Hematopoietic multipotent progenitor cell treated with erythropoietin and hydrocortisone succinate and interleukin-3 and kit ligand, for 8 days (in vitro differentiated cells): ENCODE data around the gene PIGL.

Experiments
- DNase-seq: peaks from one replicate; pipeline ENCODE4 v3.0.0-alpha.2; 2015

PIGL gene

DNA sequence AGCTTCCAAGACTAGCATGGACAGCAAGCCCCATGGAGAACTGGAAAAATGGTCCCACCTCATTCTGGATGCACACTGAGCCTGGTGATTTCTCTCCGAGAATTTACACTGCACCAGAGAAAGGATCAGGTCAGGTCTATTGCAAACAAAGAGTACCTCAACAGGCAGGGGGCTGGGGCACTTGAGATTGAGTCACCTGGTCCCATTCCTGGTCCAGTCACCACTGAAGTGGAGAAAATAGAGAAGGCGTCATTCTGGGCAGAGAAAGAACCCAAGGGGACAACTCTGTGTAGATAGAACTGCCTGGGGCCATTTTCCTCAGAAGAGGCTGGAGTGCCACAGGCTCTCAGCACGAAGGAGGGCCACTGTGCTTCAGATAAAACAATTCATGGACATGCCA, 97.8 kb downstream of the PIGL start:
- no peak for DNase-seq

DNA sequence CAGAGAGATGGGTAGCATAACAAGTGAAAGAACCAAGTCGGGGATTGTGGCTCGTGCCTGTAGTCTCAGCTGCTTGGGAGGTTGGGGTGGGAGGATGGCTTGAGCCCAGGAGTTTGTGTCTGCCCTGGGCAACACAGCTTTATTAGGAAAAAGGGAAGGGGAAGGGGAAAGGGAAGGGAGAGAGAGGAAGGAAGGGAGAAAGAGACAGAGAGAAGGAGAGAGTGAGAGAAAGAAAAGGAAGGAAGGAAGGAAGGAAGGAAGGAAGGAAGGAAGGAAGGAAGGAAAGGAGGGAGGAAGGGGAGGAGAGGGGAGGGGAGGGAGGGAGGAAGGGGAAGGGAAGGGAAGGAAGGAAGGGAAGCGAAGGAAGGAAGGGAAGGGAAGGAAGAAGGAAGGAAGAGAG, 103.0 kb downstream of the PIGL start:
- no peak for DNase-seq

DNA sequence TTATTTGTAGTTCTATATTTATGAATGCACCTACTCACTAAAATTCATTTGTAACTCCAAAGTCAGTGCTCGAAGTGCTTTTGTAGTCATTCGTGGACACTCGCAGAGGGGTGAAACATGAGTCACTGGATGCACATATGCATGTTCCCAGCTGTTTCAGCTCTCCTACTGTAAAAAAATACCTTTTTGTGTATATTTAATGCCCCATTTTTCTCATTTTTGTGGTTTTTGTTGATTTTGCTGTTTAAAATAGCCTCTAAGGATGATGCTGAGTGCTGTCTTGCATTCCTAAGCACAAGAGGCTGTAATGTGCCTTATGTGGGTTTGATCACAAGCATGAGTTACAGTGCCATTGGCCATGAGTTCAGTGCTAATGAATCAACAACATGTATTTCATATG, 105.6 kb downstream of the PIGL start:
- no peak for DNase-seq

DNA sequence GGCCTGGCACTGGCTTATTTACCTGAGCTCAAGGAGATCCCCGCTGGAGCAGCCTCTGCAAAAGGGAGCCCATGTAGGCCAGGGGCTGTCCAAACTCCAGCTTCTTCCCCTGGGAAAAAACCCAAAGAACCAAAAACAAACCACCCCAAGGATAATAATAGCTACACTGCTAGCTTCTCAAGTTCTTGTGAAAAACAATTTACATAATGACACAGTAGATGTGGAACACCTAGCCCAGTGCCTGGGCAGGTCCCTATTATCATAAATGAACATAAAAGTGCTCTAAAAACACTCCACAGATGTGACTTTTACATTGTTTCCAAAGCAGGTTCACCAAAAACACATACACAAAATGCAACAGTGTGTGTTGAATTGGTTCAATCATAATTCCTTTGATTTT, 109.0 kb downstream of the PIGL start:
- no peak for DNase-seq

DNA sequence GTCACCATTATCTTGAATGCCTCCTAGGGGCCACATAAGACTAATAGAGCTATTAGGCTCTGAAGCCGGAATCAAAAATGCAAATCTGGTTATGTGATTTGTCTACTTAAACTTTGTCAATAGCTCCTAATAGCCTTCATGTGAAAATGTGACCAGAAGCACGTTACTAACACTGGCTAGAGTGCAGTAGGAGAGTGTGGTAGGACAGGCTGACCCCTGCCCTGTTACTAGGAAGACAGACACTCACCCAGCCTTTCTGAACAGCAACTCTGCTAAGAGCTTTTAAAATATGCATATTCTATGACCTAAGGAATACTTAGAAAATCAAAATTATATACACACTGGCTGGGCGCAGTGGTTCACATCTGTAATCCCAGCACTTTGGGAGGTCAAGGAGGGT, 110.0 kb downstream of the PIGL start:
- no peak for DNase-seq

DNA sequence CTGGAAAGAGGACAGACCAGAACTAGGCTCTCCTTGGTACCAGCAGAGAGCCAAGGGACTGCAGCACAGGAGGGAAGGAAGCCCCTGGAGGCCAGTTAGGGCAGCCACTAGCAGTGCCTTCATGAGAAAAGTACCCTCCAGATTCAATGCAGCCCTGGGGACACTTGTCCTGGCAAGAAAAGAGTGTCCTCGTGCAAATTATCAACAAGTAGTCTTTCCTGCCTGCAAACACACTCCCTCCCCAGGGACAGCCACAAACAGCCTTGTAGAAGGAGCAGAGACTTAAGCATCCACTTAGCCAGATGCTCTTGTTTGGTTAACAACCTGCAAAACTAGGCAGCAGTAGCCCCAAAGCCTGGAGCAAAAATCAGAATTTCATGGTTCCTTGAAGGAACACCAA, 112.0 kb downstream of the PIGL start:
- DNase-seq = no peak

DNA sequence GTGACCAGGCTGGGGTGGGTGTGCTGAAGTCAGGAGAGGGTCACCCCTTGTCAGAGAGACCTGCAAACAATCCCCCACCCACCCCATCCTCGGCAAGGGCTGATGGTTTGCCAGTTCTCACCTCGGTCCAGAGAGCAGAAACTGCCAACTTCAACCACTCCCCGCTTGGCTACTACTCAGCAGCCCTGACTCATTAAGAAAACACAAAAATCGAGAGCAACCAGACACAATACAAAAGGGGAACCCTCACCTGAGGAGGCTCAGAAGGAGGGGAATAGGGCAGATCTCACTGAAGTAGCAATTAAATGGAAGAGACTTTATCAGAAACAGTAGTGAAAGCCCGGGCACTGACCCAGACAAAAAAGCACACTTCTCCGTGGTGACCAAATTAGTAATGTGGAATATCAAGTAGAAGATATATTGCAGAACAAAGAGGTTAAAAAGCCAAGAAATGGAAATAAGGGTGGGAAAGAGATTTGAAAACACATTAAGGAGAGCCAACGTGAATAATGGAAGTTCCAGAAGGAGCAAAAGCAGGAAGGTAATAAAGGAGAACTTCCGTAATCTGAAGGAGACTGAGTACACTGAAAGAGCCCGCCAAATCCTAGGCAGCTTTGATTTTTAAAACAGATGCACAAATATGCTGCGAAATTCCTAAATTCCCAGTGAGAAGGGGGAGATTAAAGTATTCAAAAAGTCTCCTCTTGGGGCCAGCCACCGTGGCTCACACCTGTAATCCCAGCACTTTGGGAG, 112.7 kb downstream of the PIGL start:
- no peak for DNase-seq

DNA sequence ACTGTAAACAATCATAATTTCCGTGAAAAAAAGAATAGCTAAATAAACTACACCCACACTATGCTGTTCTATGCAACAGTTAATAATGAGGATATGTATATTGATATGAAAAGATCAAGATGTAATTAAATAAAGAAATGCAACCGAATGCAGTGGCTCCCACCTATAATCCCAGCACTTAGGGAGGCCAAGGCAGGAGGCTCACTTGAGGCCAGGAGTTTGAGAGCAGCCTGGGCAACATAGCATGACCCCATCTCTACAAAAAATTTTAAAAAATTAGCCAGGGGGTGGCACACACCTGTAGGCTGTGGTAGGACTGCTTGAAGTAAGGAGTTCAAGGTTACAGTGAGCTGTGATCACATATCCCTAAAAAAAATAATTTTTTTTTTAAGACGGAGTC, 121.4 kb downstream of the PIGL start:
- DNase-seq = no peak

DNA sequence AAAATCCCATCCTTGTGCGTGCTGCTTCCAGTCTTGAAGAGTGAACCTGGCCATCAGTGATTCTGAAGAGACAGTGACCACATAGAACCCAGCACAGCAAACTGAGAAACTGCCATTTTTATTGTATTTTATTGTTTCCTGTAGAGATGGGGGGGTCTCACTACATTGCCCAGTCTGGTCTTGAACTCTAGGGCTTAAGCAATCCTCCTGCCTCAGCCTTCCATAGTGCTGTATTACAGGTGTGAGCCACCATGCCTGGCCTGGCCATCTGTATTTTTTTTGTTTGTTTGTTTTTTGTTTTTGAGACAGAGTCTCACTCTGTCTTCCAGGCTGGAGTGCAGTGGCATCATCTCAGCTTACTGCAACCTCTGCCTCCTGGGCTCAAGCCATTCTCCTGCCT, 122.4 kb downstream of the PIGL start:
- no peak for DNase-seq

DNA sequence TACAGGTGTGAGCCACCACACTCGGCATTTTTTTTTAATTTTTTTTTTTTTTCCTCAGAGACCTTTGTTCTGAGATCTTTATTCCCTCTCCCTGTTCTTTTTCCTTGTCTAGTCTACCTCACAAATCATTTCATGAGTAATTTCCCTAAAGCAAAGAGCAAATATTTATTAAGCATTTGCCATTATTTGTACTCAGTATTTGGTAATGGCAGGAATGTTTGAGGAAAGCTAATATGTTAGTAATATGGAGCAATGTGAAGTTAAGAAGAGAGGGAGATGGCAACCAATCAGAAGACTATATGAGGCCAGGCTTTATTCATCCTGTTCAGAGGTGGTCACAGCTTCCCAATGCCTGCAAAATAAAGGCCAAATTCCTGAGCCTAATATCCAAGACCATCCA, 122.9 kb downstream of the PIGL start:
- no peak for DNase-seq

DNA sequence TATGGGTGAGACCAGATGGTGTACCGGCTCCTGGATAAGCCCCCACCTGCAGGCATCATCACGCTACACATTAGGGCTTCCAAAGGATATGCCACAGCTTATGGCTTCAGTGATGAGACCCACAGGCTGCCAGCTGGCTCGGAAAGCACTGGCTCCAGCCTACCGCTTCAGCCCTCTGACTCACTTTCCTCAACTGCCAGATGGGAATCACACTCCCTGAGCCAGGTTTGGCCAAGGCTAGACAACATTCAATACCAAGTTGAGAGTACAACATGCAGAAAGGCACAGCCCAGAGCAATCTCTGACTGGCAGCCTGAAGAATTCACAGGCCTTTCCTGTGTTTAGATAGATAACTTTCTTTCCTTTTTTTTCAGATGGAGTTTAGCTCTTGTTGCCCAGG, 126.0 kb downstream of the PIGL start:
- no peak for DNase-seq

DNA sequence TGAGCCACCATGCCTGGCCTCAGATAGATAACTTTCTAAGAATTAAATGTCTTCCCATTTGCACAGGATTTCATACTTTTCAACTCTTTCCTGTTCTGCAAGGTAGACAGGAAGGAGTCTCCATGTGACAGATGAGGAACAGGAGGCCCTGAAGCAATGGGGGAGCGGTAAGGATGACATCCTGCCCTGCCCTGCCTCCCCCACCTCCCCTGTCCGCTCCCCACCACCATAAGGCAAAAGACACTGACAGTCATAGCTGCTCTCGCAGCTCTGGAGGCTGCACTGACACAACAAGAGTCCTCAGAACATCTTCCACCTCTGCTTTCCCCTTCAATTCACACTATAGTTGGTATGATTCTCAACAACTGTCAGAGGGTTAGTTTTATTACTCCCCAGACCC, 126.6 kb downstream of the PIGL start:
- no peak for DNase-seq

DNA sequence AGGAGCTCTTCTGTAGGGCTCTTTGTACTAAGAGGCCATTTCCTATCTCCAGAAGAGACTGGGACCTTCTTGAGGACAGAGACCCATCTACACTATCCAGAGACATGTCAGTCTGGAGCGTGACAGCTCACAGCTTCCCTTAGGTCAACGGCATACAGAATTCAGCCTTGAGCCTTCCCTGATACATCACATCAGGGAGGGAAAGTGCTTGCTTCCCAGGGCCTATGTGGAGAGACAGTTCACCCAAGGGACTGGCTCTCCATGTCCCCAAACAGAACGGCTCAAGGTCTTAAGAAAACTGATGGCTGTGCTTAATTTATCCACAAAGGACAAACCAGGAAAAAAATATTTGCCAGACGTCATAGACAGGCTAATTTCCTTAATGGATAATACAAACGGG, 128.6 kb downstream of the PIGL start:
- DNase-seq = no peak

DNA sequence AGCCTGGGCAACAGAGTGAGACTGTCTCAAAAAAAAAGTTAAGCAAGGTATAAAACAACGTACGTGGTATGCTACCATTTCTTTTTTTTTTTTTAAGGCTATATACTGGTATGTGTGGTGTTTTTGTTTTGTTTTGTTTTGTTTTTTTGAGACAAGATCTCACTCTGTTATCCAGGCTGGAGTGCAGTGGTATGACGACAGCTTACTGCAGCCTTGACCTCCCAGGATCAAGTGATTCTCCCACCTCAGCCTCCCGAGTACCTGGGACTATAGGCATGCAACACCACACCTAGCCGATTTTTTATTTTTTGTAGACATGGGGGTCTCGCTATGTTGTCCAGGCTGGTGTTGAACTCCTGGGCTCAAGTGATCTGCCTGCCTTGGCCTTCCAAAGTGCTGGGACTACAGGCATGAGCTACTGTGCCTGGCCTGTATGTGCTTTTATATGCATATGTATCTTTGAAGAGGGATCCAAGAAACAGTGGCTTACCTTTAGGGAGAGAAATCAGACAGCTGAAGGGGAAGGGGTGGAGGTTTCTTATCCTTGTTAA, 129.8 kb downstream of the PIGL start:
- no peak for DNase-seq

DNA sequence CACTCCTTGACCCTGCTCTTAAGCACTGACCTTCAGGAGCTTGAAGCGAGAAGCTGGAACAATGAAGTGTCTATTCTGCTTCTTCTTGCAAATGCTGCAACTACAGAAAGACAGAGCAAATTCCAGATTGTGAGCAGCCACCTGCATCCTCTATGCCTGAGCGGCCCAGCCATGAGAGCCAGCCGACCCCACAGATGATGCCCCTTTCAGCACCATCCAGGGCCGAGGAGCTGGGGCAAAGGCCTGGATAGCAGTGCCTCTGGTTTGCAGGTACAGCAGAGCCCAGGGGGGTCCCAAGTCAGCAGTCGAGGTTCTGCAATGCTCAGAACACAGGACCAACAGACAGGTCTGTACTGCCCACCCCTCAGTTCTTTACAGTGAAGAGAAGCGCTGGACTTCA, 131.6 kb downstream of the PIGL start:
- no peak for DNase-seq

DNA sequence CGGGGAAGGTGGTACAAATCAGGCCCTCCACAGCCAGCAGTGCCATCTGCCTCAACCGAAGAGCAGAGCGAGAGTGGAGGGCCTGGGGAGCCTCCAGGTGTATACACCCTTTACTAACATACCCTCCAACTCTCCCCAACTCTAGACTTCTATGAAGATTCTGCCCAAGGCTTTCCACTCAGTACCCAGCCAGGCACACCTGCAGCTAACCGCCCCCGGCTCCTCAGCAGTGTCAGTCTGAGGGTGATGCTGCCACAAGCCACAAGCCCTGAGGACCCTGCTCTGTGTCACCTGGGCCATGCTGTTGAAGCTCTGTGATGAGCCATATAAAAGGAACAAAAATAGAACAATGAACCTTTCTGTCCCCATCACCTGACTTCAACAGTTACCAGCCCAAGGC, 132.4 kb downstream of the PIGL start:
- no peak for DNase-seq

DNA sequence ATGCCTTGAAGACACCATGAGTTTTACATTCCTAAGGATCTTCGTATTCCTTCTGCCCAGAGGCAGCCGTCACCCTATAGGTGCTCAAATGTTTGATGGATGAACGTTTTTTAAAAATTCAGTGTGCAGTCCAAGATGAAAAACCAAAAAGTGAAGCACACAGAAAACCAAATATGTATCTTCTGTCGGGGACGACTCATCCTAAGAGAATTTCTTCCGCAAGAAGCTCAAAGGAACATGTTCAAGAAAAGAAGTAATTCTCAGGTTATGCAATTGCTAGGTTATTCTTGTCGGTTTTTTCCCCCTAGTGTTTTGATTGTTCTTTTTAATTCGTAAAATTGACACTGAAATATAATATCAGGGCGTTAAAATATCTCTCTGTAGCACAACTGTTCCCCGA, 134.8 kb downstream of the PIGL start:
- DNase-seq = no peak

DNA sequence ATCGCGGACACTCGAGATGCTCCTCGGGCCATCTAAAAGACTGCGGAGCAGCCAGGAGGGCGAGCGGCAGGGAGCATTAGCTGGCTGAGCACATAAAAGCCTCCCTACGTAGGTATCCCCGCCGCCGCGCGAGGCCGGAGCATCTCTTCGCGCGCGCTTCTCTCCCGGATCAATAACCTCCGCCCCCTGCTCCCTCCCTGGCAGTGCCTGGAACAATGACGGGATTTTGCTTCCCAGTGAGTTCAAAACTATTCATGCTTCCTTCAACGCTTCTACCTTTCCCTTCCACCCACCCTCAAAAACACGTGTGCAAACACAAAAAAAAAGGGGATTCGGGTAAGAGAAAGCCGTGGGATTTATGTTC, 135.3 kb downstream of the PIGL start:
- DNase-seq = no peak

DNA sequence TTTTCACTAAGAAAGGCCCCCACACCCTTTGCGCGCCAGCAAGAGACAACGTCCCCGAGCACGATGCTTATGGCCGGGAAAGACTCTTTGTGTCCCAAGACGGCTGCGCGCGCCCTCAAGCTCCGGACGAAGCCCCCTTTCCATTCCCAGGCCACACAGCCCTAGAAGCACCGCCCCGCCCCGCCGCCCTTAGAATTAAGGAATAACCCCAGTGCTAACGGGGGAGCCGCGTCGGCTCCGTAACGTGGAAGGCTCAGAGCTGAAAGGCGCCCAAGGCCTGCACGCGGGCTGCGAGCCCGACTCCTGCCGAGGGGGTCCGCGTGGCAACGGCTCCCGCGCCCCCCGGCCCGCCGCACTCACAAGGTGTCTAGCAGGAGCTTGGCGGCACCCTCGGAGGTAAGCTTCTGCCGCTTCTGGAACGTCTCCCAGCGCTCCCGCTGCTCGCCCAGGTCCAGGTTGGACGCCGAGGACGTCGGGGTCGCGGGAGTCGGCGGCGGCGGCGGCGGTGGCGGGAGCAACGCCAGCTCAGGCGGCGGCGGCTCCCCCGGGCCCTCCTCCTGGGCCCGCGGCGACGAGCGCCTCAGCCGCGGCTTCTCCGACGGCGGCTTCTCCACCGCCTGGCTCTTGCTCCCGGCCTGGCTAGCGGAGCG, 135.8 kb downstream of the PIGL start:
- DNase-seq = peak; percentile 50

DNA sequence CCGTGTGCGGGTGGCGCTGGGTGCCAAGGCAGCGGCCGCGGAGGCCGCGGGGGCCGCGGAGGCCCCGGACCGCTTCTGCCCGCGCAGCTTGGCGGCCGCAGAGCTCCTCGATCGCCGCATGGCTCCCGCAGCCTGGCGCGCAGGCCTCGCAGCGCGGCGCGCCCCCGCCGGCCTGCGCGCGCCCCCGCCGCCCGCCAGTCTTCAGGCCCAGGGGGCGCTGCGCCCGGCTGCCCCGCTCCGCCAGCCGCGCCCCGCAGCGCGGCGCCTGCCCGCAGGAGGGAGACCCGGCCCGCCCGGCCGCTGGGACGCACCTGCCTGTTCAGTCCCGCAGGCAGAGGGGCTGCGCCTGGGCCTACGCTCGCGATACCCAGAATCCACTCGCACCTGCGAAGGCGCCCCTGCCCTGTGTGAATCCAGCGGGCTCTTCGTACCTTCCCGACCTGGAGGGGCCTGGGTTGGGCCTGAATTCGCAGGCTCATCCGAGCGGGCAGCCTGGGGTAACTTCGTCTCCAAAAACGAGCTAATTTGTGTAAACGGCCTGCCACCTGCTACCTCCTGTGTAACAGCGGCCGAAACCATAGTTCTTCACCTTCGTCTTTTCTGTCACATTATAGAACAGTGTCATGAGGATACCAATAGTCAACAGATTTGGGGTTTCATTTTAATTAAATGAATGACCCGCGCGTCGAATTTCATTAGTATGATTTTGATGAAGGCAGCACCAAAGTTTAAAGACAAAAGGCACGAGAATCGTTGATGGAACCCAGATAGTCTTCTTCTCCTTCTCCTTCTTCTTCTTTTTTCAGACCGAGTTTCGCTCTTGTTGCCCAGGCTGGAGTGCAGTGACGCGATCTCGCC, 136.5 kb downstream of the PIGL start, which contains the start of gene CENPV:
Gene CENPV, minus strand, starts transcription at position 153 of the 858 bp plus-strand sequence. Its CDS starts 33 bp downstream, at position 120.
- DNase-seq = peak; percentile 62

DNA sequence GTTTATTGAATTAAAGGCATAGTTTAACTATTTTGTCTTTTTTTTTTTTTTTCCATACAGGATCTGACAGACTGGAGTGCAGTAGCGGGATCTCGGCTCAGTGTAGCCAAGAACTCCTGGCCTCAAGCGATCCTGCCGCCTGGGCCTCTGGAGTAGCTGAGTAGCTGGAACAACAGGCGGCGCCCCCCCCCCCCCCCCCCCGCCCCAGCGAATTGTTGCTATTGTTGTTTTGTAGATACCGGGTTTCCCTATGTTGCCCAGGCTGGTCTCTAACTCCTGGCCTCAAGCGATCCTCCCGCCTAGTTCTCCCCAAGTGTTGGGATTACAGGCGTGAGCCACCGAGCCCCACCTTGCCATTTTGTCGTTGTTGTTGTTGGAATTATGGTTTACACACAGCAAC, 137.6 kb downstream of the PIGL start:
- DNase-seq = no peak

DNA sequence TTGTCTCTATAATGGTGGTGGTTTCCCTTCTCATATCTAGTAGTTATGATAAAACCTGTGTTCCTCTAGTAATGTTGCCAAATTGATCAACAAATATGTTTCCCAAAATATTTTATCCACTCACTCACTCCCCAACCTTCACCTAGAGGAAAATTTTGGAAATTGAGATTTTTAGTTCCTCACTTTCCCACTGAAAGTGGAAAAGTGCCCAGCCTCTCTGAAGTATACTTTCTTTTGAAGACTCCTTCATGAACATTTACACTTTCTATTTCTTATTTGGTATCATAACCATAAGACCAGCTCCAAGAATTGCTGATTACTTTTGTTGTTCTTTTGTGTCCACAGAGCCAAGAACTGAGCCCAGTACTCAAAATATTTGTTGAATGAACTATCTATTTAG, 141.4 kb downstream of the PIGL start:
- no peak for DNase-seq

DNA sequence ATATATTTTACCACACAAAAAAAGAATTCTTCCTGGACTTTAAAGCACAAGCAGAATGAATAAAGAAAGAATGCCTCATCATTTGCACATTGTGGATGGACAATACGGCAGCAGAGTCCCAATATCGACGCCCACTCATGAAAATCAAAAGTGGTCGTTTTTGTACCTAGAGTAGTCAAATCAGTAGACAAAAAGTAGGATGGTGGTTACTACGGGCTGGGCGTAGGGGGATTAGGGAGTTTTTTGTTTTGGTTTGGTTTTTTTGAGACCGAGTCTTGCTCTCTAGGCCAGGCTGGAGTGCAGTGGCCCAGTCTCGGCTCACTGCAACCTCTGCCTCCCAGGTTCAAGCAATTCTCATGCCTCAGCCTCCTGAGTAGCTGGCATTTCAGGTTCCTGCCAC, 144.9 kb downstream of the PIGL start:
- DNase-seq = no peak
